ENCODE data around the gene IQCF2.

GRCh38 chr3:51875501-51875900, 14.1 kb downstream of the IQCF2 start, which contains the start of gene IQCF5:
- no peak for TF ChIP-seq CTCF (IDR thresholded peaks at IDR 0.05)
- TF ChIP-seq POLR2A (IDR thresholded peaks at IDR 0.05; ENCODE audit: low read depth) = no peak
- TF ChIP-seq EP300 (IDR thresholded peaks at IDR 0.05) = no peak

Data from esophagus muscularis mucosa (tissue), 4 donors.